Activated naive CD4-positive, alpha-beta T cell treated with anti-CD3 and anti-CD28 coated beads, Interleukin-2, amount 50 U/mL, for 24 hours (primary cell): ENCODE results near the gene NEU4.
A peak's percentile ranks its signal among the peaks of the same experiment; 100 is the strongest.
"Not testable (repeated sequence)": the region's sequence is repeated elsewhere in the genome, so short reads cannot be mapped to it uniquely, and the experiment has no call there.

Source experiments
- H3K27ac Mint-ChIP-seq: one replicate; pipeline ENCODE4 v1.8.0; 2021; ENCODE audit warnings: mild to moderate bottlenecking, mixed read lengths
- H3K27me3 Mint-ChIP-seq: one replicate; pipeline ENCODE4 v1.8.0; 2021; ENCODE audit warnings: mixed read lengths
- H3K36me3 Mint-ChIP-seq: one replicate; pipeline ENCODE4 v1.8.0; 2021; ENCODE audit warnings: mixed read lengths
- H3K4me1 Mint-ChIP-seq: one replicate; pipeline ENCODE4 v1.8.0; 2021; ENCODE audit warnings: mixed read lengths
- H3K4me3 Mint-ChIP-seq: one replicate; pipeline ENCODE4 v1.8.0; 2021; ENCODE audit warnings: mild to moderate bottlenecking, mixed read lengths
- H3K9me3 Mint-ChIP-seq: one replicate; pipeline ENCODE4 v1.8.0; 2021; ENCODE audit warnings: mixed read lengths

The NEU4 gene, protein sequence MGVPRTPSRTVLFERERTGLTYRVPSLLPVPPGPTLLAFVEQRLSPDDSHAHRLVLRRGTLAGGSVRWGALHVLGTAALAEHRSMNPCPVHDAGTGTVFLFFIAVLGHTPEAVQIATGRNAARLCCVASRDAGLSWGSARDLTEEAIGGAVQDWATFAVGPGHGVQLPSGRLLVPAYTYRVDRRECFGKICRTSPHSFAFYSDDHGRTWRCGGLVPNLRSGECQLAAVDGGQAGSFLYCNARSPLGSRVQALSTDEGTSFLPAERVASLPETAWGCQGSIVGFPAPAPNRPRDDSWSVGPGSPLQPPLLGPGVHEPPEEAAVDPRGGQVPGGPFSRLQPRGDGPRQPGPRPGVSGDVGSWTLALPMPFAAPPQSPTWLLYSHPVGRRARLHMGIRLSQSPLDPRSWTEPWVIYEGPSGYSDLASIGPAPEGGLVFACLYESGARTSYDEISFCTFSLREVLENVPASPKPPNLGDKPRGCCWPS

GRCh38 chr2:241808721-241809382, at the start of gene NEU4:
Gene NEU4, plus strand, starts transcription at chr2:241809193. Its CDS starts 5,292 bp downstream, at chr2:241814485.
- H3K27me3 Mint-ChIP-seq = peaks cover 2% of the 10 kb centered on the region
- H3K4me1 Mint-ChIP-seq = no peaks in the 10 kb centered on the region
- no peak within 1 kb of the TSS for H3K4me3 Mint-ChIP-seq
- H3K9me3 Mint-ChIP-seq = no peaks in the 10 kb centered on the region
- peak within 1 kb of the TSS; percentile 23 for H3K27ac Mint-ChIP-seq
- H3K36me3 Mint-ChIP-seq = no peaks in the 10 kb centered on the region

DNA sequence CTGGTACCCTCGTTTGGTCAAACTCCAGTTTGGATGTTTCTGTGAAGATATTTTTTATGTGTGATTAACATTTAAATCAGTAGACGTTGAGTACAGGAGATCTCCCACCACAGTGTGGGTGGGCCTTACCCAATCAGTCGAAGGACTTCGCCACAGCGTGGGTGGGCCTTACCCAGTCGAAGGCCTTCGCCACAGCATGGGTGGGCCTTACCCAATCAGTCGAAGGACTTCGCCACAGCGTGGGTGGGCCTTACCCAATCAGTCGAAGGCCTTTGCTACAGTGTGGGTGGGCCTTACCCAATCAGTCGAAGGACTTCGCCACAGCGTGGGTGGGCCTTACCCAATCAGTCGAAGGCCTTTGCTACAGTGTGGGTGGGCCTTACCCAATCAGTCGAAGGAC, 49.1 kb upstream of the NEU4 start:
- not testable (repeated sequence) for H3K27me3 Mint-ChIP-seq, H3K27ac Mint-ChIP-seq

GRCh38 chr2:241760301-241760771, 48.7 kb upstream of the NEU4 start:
- Mint-ChIP-seq H3K4me3 (no peak overlapping the region), H3K27me3 (no peaks in the 10 kb centered on the region), H3K9me3 (no peaks in the 10 kb centered on the region), H3K36me3 (peaks cover 15% of the 10 kb centered on the region), H3K4me1 (peaks cover 7% of the 10 kb centered on the region), H3K27ac (no peak overlapping the region)

More for the DNA sequence above, 49.1 kb upstream of the NEU4 start:
- H3K4me1 Mint-ChIP-seq, H3K9me3 Mint-ChIP-seq, H3K4me3 Mint-ChIP-seq: not testable (repeated sequence)
- peaks cover 15% of the 10 kb centered on the region for H3K36me3 Mint-ChIP-seq

GRCh38 chr2:241762321-241762932, 46.6 kb upstream of the NEU4 start:
- Mint-ChIP-seq H3K36me3 (peaks cover 15% of the 10 kb centered on the region), H3K27ac (peak overlapping the region; percentile 74), H3K27me3 (no peaks in the 10 kb centered on the region), H3K9me3 (no peaks in the 10 kb centered on the region), H3K4me1 (peaks cover 7% of the 10 kb centered on the region), H3K4me3 (peak overlapping the region; percentile 65)

GRCh38 chr2:241762933-241763369, 46.0 kb upstream of the NEU4 start:
- Mint-ChIP-seq H3K27ac (peak overlapping the region; percentile 74), H3K36me3 (peaks cover 14% of the 10 kb centered on the region), H3K4me3 (peak overlapping the region; percentile 65), H3K4me1 (peaks cover 7% of the 10 kb centered on the region), H3K27me3 (no peaks in the 10 kb centered on the region), H3K9me3 (no peaks in the 10 kb centered on the region)

DNA sequence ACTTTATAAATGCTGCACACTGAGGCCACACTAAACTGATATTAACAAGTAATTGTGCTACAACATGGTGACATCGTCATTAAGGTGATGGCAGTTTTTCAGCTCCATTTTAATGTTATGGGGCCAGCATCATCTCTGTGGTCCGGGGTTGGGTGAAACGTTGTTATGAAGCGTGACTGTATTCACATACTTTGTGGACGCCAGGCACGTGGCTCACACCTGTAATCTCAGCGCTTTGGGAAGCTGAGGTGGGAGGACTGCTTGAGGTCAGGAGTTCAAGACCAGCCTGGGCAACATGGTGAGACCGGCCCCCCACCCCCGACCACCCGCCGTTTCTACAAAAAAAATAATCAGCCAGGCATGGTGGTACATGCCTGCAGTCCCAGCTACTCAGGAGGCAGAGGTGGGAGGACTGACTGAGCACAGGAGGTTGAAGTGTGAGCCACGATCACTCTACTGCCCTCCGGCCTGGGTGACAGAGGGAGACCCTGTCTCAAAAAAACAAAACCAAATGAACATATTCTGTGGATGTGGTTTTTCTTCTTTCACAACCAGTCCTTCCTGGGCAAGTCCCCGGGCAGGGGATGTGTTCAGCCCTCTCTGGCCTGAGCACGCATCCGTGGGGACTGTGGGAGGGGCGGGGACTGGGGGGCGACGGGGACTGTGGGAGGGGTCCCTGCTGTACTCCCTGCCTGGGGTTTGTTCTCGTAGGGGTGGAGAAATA, 45.3 kb upstream of the NEU4 start:
- Mint-ChIP-seq H3K4me3 (no peak overlapping the region), H3K4me1 (peaks cover 7% of the 10 kb centered on the region), H3K9me3 (no peaks in the 10 kb centered on the region), H3K36me3 (peaks cover 13% of the 10 kb centered on the region), H3K27me3 (no peaks in the 10 kb centered on the region), H3K27ac (no peak overlapping the region)

DNA sequence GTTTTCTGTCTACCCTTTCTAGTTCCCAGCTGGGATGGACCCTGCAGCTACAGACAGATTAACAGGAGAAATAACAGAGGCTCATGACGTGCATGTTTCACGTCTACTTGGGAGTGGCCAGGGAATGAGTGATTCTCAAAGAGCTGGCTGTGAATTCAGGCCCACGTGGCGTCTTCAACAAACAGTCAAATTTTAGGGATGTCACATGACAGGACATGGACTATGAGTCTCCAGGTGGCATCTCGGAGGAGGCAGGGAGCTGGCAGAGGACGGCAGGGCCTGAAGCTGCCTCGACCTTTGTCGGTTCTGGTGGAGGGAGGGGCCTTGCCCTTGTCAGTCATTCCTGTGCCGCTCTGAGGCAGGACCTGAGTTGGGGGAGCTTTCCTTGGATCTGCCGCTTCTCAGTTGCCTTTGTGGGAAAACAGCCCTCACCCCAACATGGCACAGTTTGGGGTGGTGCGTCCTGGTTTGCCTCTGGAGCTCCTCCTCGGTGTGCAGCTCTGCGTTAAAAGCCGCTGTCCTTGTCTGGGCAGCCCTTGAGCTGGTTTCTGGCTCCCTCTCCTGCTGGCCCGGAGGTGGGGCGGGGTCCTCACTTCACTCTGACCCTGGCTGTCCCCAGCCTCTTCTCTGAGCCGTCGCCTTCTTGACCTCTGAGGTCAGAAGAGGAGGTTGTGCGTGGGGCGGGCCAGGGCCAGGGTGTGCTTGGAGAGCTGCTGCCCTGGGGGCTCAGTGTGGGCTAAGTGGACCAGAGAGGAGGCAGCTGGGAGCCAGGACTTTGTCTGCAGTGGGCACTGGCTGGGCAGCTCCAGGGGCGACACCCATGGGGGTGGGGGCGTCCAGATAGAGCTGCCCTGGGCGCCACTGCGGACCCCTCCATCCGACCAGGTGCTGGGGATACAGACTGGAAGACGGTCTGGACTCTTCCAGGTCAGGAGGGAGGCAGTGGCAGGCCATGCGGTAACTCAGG, 44.4 kb upstream of the NEU4 start:
- H3K4me3 Mint-ChIP-seq = no peak overlapping the region
- H3K27ac Mint-ChIP-seq = no peak overlapping the region
- peaks cover 10% of the 10 kb centered on the region for H3K36me3 Mint-ChIP-seq
- H3K9me3 Mint-ChIP-seq = no peaks in the 10 kb centered on the region
- H3K4me1 Mint-ChIP-seq = peaks cover 7% of the 10 kb centered on the region
- H3K27me3 Mint-ChIP-seq = no peaks in the 10 kb centered on the region

- H3K27ac Mint-ChIP-seq = no peak overlapping the region
- no peak overlapping the region for H3K4me3 Mint-ChIP-seq
- H3K27me3 Mint-ChIP-seq = no peaks in the 10 kb centered on the region
- no peaks in the 10 kb centered on the region for H3K9me3 Mint-ChIP-seq
- H3K4me1 Mint-ChIP-seq = peaks cover 12% of the 10 kb centered on the region
- peaks cover 2% of the 10 kb centered on the region for H3K36me3 Mint-ChIP-seq
These were observed 41.3 kb upstream of the NEU4 start for GRCh38 chr2:241767464-241768250.

- peaks cover 14% of the 10 kb centered on the region for H3K4me1 Mint-ChIP-seq
- no peaks in the 10 kb centered on the region for H3K9me3 Mint-ChIP-seq
- no peak overlapping the region for H3K4me3 Mint-ChIP-seq
- H3K27me3 Mint-ChIP-seq = no peaks in the 10 kb centered on the region
- H3K36me3 Mint-ChIP-seq = no peaks in the 10 kb centered on the region
- H3K27ac Mint-ChIP-seq = no peak overlapping the region
These were observed 40.7 kb upstream of the NEU4 start for GRCh38 chr2:241768251-241768711.

DNA sequence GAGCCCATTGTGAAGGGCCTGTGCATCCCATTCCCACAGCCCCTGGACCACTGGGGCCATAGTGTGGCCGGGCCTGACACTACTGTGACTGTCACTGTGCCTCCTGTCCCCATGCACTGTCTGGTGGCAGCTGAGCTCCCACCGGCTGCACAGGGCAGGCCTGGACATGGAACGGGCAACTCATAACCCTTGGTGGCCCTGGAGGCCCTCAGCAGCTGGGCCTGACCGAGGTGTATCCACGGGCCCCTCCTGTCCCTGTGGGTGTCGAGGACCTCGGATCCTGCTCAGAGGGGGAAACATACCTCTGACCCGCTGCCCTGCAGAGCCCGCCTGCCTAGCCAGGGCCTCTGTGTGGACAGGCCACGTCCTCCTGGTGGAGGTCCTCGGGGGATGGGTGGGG, 40.1 kb upstream of the NEU4 start:
- H3K9me3 Mint-ChIP-seq = no peaks in the 10 kb centered on the region
- H3K36me3 Mint-ChIP-seq = no peaks in the 10 kb centered on the region
- no peak overlapping the region for H3K4me3 Mint-ChIP-seq
- H3K27me3 Mint-ChIP-seq = no peaks in the 10 kb centered on the region
- H3K27ac Mint-ChIP-seq = no peak overlapping the region
- peaks cover 14% of the 10 kb centered on the region for H3K4me1 Mint-ChIP-seq

DNA sequence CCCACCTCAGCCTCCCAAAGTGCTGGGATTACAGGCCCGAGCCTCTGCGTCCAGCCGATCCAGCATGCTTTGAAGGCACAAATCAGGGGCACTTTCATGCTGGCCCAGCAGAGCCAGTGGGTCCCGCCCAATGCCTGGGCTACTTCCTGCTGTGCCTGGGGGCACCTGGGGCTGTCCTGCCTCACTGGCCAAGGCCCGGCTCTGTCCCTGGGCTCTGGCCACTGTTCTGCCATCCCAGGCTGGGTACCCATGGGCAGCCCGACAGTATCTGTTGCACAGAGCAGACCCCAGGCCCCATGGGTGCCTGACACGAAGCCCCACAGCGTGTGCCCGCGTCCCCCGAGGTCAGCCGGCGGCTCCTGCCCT, 39.2 kb upstream of the NEU4 start:
- Mint-ChIP-seq H3K4me1 (peaks cover 14% of the 10 kb centered on the region), H3K27ac (no peak overlapping the region), H3K4me3 (no peak overlapping the region), H3K36me3 (no peaks in the 10 kb centered on the region), H3K27me3 (no peaks in the 10 kb centered on the region), H3K9me3 (no peaks in the 10 kb centered on the region)

DNA sequence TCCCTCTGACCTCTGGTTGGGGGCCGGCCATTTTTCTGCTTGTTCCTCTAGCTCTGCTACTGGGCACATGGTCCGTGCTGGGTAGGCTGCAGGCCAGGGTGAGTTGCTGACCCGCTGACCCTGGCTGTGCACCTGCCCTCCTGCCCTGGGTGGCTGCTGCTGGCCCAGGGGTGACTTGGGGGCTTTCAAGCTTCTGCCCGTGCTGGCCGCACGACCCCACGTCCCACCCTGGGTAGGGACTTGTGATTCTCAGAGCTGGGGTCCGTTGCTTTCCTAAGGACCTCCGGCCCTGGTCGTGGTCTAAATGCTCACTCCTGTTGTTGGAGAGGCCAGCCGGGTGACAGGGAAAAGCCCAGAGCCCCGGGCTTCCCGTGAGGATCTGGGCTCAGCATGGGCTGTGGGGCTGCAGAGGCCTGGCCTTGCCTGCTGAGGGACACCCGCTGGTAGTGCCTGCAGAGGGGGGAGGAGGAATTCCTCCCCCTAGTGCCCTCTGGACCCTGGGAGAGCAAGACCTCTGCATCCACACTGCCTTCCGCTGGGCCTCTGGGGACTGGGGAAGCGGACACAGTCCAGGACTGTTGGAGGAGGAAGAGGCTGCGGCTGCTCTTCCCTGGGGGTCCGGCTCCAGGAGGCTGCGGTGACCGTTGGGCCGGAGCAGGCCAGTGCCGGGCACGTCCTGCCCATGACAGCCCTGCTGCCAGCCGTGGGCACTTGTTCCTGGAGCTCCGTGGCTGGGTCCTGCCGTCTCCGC, 38.6 kb upstream of the NEU4 start:
- H3K9me3 Mint-ChIP-seq = no peaks in the 10 kb centered on the region
- H3K4me3 Mint-ChIP-seq = no peak overlapping the region
- H3K36me3 Mint-ChIP-seq = no peaks in the 10 kb centered on the region
- no peaks in the 10 kb centered on the region for H3K27me3 Mint-ChIP-seq
- H3K27ac Mint-ChIP-seq = no peak overlapping the region
- H3K4me1 Mint-ChIP-seq = peaks cover 14% of the 10 kb centered on the region

DNA sequence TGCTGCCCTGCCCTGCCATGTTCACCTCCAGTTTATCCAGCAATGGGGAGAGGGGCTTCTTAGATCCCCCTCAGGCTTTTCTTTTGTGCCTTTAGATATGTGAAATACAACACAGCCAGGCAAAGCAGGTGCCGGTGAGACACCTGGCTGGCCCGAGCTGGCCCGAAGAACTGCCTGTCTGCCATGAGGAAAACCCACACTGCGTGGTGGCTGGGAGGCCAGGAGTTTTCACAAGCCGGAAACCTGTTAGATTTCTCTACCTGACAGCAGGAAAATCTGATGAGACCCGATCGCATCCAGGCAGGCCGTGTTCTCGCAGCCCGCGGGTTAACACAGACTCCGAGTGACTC, 38.1 kb upstream of the NEU4 start:
- Mint-ChIP-seq H3K9me3 (no peaks in the 10 kb centered on the region), H3K36me3 (no peaks in the 10 kb centered on the region), H3K4me1 (peaks cover 14% of the 10 kb centered on the region), H3K4me3 (no peak overlapping the region), H3K27ac (no peak overlapping the region), H3K27me3 (no peaks in the 10 kb centered on the region)
